K562 (cell line): ENCODE results near the gene SLC39A5. TPM values are rescaled to one million over a fixed set of nuclear protein-coding genes. Genes with fewer than 3 reads are reported as not detected.

Experiments
- ATF1 ChIP-seq, 2 experiments: fragments of 450-650 bp in 1 of 2; IDR thresholded peaks; 2 replicates each; pipeline ENCODE4 v1.6.1; 2016; ENCODE audit warnings: missing compliant biosample characterization in 1 of 2, missing genetic modification characterization in 1 of 2
- CBX1 ChIP-seq: sonication (generic); IDR thresholded peaks from 2 replicates; pipeline ENCODE4 v1.6.1; 2016; ENCODE audit warnings: antibody characterized with exemption, low read depth, mild to moderate bottlenecking
- PTBP1 ChIP-seq: fragments of 200-400 bp; formaldehyde crosslinking; IDR thresholded peaks from 2 replicates; pipeline ENCODE4 v1.6.1; 2017; ENCODE audit warnings: low read depth, low read length
- RBM22 ChIP-seq: fragments of 200-400 bp; formaldehyde crosslinking; IDR thresholded peaks from 2 replicates; pipeline ENCODE4 v1.6.1; 2018; ENCODE audit warnings: low read length, low read depth; ENCODE audit not compliant: poor library complexity, severe bottlenecking
- polyA plus RNA-seq, 8 experiments: library from polyadenylated mRNA; depleted of rRNA in 4 of 8; stranded (reverse) in 5 of 8; unstranded in 3 of 8; fragments of >200 nt; fragmentation: Nextera tagmentation in 2 of 8; fragmentation: Illumina TruSeq in 1 of 8; extraction: Ambion mirVana in 2 of 8; extraction: Trizol in 1 of 8; gene quantifications; 2 replicates each; pipeline versions ENCODE4 v1.2.1 to v1.2.3, GENCODE V29; 2011 to 2014; ENCODE audit warnings: inconsistent platforms in 1 of 8, missing spikeins in 1 of 8
- total RNA-seq, 7 experiments: library from RNA; depleted of rRNA in 6 of 7; stranded (reverse); fragments of >200 nt in 6 of 7; fragmentation: Illumina TruSeq in 2 of 7; extraction: Trizol in 2 of 7; gene quantifications; 2 replicates each; pipeline versions ENCODE4 v1.2.1 to v1.2.3, GENCODE V29; 2011 to 2021; ENCODE audit warnings: low replicate concordance in 1 of 7
- TF ChIP-seq, protein P1 (sequence below): sonication (generic); formaldehyde crosslinking; IDR thresholded peaks from 2 replicates; pipeline ENCODE4 v1.8.0; 2022; ENCODE audit warnings: mild to moderate bottlenecking, missing genetic modification reagents
- TF ChIP-seq, protein P2 (sequence below), 2 experiments: fragments of 450-650 bp in 1 of 2; sonication (generic) in 1 of 2; formaldehyde crosslinking in 1 of 2; IDR thresholded peaks; 2 replicates each; pipeline versions ENCODE4 v1.7.1 to v1.9.0; 2016 to 2022; ENCODE audit warnings: inconsistent platforms in 1 of 2, mild to moderate bottlenecking in 1 of 2, missing genetic modification reagents in 1 of 2
- TF ChIP-seq, protein P3 (sequence below): IDR thresholded peaks from 3 replicates; pipeline ENCODE4 v1.6.1; 2011; ENCODE audit warnings: borderline replicate concordance, mild to moderate bottlenecking, moderate library complexity; ENCODE audit not compliant: insufficient read length; ENCODE audit errors: extremely low read depth

The SLC39A5 gene
- total and polyA plus RNA-seq, 9 of the 15 experiments (the other 6 are each of a cell fraction or from before 2014, with no cell fraction given): 0.08 to 0.10 TPM; not detected in 7

DNA sequence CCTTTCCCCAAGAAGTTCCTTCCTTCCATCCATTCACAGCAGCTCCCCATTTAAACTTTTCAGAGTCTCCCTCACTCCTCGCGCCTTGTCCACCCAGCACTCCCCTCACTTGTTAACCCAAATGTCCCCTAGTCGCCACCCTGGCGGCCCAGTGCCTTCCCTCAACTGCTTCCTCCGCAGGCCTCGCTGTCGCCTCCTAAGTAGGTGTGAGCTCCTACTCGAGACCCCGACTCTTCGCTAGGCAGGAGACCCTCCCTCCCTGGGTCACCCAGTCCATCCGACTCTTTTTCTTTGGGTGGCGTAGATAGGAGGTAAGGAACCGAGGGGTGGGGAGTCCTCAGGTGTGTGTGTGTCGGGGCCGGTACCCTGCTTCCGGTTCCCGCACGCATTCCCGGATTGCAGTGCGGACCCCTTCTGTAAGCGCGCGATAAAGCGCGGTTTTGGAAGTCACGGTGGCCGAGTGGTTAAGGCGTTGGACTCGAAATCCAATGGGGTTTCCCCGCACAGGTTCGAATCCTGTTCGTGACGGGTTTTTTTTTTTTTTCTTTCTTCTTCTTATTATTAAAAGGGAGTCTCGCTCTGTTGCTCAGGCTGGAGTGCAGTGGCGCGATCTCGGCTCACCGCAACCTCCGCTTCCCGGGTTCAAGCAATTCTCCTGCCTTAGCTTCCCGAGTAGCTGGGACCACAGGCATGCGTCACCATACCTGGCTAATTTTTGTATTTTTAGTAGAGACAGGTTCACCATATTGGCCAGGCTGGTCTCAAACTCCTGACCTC, 39.7 kb upstream of the SLC39A5 start (continued):
- TF ChIP-seq, protein P1, sequence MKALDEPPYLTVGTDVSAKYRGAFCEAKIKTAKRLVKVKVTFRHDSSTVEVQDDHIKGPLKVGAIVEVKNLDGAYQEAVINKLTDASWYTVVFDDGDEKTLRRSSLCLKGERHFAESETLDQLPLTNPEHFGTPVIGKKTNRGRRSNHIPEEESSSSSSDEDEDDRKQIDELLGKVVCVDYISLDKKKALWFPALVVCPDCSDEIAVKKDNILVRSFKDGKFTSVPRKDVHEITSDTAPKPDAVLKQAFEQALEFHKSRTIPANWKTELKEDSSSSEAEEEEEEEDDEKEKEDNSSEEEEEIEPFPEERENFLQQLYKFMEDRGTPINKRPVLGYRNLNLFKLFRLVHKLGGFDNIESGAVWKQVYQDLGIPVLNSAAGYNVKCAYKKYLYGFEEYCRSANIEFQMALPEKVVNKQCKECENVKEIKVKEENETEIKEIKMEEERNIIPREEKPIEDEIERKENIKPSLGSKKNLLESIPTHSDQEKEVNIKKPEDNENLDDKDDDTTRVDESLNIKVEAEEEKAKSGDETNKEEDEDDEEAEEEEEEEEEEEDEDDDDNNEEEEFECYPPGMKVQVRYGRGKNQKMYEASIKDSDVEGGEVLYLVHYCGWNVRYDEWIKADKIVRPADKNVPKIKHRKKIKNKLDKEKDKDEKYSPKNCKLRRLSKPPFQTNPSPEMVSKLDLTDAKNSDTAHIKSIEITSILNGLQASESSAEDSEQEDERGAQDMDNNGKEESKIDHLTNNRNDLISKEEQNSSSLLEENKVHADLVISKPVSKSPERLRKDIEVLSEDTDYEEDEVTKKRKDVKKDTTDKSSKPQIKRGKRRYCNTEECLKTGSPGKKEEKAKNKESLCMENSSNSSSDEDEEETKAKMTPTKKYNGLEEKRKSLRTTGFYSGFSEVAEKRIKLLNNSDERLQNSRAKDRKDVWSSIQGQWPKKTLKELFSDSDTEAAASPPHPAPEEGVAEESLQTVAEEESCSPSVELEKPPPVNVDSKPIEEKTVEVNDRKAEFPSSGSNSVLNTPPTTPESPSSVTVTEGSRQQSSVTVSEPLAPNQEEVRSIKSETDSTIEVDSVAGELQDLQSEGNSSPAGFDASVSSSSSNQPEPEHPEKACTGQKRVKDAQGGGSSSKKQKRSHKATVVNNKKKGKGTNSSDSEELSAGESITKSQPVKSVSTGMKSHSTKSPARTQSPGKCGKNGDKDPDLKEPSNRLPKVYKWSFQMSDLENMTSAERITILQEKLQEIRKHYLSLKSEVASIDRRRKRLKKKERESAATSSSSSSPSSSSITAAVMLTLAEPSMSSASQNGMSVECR (CRISPR knock-in tag): peak; percentile 85
- TF ChIP-seq RBM22 (peak; percentile 42), PTBP1 (0 out of 2 replicates have a peak, but pooled peaks have one; percentile 44), CBX1 (peak; percentile 16; the same call in 1 of the 2 replicates), ATF1 (CRISPR knock-in tag; IDR thresholded peaks at IDR 0.05) (no peak), ATF1 (tag; IDR thresholded peaks at IDR 0.05) (peak; percentile 58)
- TF ChIP-seq, protein P2, sequence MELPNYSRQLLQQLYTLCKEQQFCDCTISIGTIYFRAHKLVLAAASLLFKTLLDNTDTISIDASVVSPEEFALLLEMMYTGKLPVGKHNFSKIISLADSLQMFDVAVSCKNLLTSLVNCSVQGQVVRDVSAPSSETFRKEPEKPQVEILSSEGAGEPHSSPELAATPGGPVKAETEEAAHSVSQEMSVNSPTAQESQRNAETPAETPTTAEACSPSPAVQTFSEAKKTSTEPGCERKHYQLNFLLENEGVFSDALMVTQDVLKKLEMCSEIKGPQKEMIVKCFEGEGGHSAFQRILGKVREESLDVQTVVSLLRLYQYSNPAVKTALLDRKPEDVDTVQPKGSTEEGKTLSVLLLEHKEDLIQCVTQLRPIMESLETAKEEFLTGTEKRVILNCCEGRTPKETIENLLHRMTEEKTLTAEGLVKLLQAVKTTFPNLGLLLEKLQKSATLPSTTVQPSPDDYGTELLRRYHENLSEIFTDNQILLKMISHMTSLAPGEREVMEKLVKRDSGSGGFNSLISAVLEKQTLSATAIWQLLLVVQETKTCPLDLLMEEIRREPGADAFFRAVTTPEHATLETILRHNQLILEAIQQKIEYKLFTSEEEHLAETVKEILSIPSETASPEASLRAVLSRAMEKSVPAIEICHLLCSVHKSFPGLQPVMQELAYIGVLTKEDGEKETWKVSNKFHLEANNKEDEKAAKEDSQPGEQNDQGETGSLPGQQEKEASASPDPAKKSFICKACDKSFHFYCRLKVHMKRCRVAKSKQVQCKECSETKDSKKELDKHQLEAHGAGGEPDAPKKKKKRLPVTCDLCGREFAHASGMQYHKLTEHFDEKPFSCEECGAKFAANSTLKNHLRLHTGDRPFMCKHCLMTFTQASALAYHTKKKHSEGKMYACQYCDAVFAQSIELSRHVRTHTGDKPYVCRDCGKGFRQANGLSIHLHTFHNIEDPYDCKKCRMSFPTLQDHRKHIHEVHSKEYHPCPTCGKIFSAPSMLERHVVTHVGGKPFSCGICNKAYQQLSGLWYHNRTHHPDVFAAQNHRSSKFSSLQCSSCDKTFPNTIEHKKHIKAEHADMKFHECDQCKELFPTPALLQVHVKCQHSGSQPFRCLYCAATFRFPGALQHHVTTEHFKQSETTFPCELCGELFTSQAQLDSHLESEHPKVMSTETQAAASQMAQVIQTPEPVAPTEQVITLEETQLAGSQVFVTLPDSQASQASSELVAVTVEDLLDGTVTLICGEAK (IDR thresholded peaks at IDR 0.05): peak; percentile 92
- TF ChIP-seq, protein P2 (CRISPR knock-in tag; IDR thresholded peaks at IDR 0.05): no peak
- TF ChIP-seq, protein P3, sequence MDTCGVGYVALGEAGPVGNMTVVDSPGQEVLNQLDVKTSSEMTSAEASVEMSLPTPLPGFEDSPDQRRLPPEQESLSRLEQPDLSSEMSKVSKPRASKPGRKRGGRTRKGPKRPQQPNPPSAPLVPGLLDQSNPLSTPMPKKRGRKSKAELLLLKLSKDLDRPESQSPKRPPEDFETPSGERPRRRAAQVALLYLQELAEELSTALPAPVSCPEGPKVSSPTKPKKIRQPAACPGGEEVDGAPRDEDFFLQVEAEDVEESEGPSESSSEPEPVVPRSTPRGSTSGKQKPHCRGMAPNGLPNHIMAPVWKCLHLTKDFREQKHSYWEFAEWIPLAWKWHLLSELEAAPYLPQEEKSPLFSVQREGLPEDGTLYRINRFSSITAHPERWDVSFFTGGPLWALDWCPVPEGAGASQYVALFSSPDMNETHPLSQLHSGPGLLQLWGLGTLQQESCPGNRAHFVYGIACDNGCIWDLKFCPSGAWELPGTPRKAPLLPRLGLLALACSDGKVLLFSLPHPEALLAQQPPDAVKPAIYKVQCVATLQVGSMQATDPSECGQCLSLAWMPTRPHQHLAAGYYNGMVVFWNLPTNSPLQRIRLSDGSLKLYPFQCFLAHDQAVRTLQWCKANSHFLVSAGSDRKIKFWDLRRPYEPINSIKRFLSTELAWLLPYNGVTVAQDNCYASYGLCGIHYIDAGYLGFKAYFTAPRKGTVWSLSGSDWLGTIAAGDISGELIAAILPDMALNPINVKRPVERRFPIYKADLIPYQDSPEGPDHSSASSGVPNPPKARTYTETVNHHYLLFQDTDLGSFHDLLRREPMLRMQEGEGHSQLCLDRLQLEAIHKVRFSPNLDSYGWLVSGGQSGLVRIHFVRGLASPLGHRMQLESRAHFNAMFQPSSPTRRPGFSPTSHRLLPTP: peak; percentile 85
